GM12878 (cell line): Measurements from ENCODE around the gene PALD1. TPM values are rescaled to one million over a fixed set of nuclear protein-coding genes. Genes with fewer than 3 reads are reported as not detected.

Experiments
- ATAC-seq: fragments of 200-7000 bp; cut with Tn5 transposase; 3 replicates; pipeline ENCODE4 v1.9.1; 2020; ENCODE audit warnings: mild to moderate bottlenecking, moderate library complexity
- BruUV-seq: library from RNA; stranded (reverse); fragments of 400-500 nt; replicated peaks from 2 replicates; lab custom pipeline; 2021; lab: Mats Ljungman, UMichigan
- CTCF ChIA-PET: fragments of 300-600 bp; sonication (Branson Sonifier 250); formaldehyde crosslinking; extraction: SDS; loops from one replicate; lab custom pipeline; 2021; ENCODE audit warnings: inconsistent platforms; lab: Yijun Ruan, JAX
- POLR2A ChIA-PET: fragments of 350-600 bp; formaldehyde crosslinking; extraction: SDS; loops from one replicate; lab custom pipeline; 2021; ENCODE audit warnings: inconsistent platforms; lab: Charles Lee
- RAD21 ChIA-PET: fragments of 300-600 bp; sonication (Branson Sonifier 250); formaldehyde crosslinking; loops from one replicate; lab custom pipeline; 2023; ENCODE audit warnings: antibody characterized with exemption; ENCODE audit not compliant: unreplicated experiment; lab: Charles Lee
- SMC1A ChIA-PET: fragments of 300-600 bp; sonication (Branson Sonifier 250); formaldehyde crosslinking; loops from one replicate; lab custom pipeline; 2023; ENCODE audit not compliant: unreplicated experiment, uncharacterized antibody; lab: Charles Lee
- DNase-seq: peaks from one replicate; pipeline ENCODE4 v3.0.0-alpha.2; 2011; ENCODE audit warnings: low read depth, low spot score
- FAIRE-seq: peaks from 3 replicates; lab custom pipeline; 2011; peaks lifted over from hg19 to GRCh38; lab: Jason Lieb, UNC
- H2AFZ ChIP-seq: 2 replicates; pipeline ENCODE4 v1.6.0; 2011; ENCODE audit warnings: low read depth, low read length, control low read depth; ENCODE audit not compliant: control insufficient read depth
- H3K27ac ChIP-seq: 2 replicates; pipeline ENCODE4 v1.5.1; 2011; ENCODE audit warnings: control low read depth; ENCODE audit not compliant: control insufficient read depth, insufficient read depth
- H3K27me3 ChIP-seq, 2 experiments: replicated peaks in 1 of 2; 2 replicates each; pipeline versions ENCODE4 v1.6.0 to v1.6.1; 2011; ENCODE audit warnings: low read length in 1 of 2; ENCODE audit not compliant: control insufficient read depth in 2 of 2, insufficient read depth in 2 of 2
- H3K36me3 ChIP-seq, 2 experiments: 2 replicates each; pipeline ENCODE4 v1.5.1; 2011; ENCODE audit warnings: low read length in 1 of 2; ENCODE audit not compliant: control insufficient read depth in 2 of 2, insufficient read depth in 2 of 2
- H3K4me1 ChIP-seq: 2 replicates; pipeline ENCODE4 v1.6.1; 2011; ENCODE audit warnings: mild to moderate bottlenecking, low read length, moderate library complexity, mixed read lengths; ENCODE audit not compliant: control insufficient read depth, insufficient read depth
- H3K4me2 ChIP-seq: 2 replicates; pipeline ENCODE4 v1.6.0; 2011; ENCODE audit warnings: control low read depth; ENCODE audit not compliant: control insufficient read depth, insufficient read depth
- H3K4me3 ChIP-seq: fragments of 200-600 bp; sonication (generic); 2 replicates; pipeline ENCODE4 v1.5.1; 2016
- H3K79me2 ChIP-seq: 2 replicates; pipeline ENCODE4 v1.6.0; 2011; ENCODE audit warnings: low read length; ENCODE audit not compliant: control insufficient read depth, insufficient read depth
- H3K9ac ChIP-seq: 2 replicates; pipeline ENCODE4 v1.8.0; 2011; ENCODE audit warnings: low read length, control low read depth, mixed read lengths; ENCODE audit not compliant: control insufficient read depth, insufficient read depth
- H3K9me3 ChIP-seq: replicated peaks from 3 replicates; pipeline ENCODE4 v1.5.1; 2011; ENCODE audit warnings: mild to moderate bottlenecking, low read length; ENCODE audit not compliant: control insufficient read depth, insufficient read depth
- H4K20me1 ChIP-seq: 2 replicates; pipeline ENCODE4 v1.6.0; 2011; ENCODE audit not compliant: control insufficient read depth, insufficient read depth
- BCL3 ChIP-seq: IDR thresholded peaks from 2 replicates; pipeline ENCODE4 v1.6.1; 2011; ENCODE audit warnings: borderline replicate concordance, low read depth, mild to moderate bottlenecking, moderate library complexity, low read length; ENCODE audit not compliant: insufficient read depth, poor library complexity, severe bottlenecking
- EP300 ChIP-seq, 2 experiments: fragments of 150-350 bp in 1 of 2; IDR thresholded peaks; 2 replicates each; pipeline ENCODE4 v1.6.1; 2011 to 2012; ENCODE audit warnings: low read depth in 2 of 2, low read length in 2 of 2, borderline replicate concordance in 1 of 2, improper control_type of control experiment in 1 of 2, inconsistent platforms in 1 of 2; ENCODE audit not compliant: control insufficient read depth in 1 of 2
- RBBP5 ChIP-seq: fragments of 200-600 bp; sonication (generic); conservative IDR thresholded peaks from 2 replicates; pipeline ENCODE4 v1.6.1; 2016
- SUPT20H ChIP-seq: IDR thresholded peaks from 2 replicates; pipeline ENCODE4 v1.6.1; 2011; ENCODE audit warnings: low read depth, mild to moderate bottlenecking, low read length, moderate library complexity, borderline replicate concordance; ENCODE audit not compliant: control insufficient read depth
- WGBS: methylation state at CpG from one replicate; pipeline ENCODE4 v1.1.6; 2016; ENCODE audit warnings: low lambda C conversion rate; ENCODE audit not compliant: insufficient replicate concordance, insufficient coverage; ENCODE audit errors: missing lambda C conversion rate; 5-methylcytosine and 5-hydroxymethylcytosine counted together
- in situ Hi-C: fragments of 300-500 bp; cut with MboI; formaldehyde crosslinking; loops from 9 replicates; pipeline ENCODE4 v1.14.3; 2018; ENCODE audit warnings: mixed read lengths
- intact Hi-C: fragments of 100-400 bp; cut with micrococcal nuclease; formaldehyde crosslinking; loops from one replicate; pipeline ENCODE4 v1.14.2; 2022; ENCODE audit not compliant: unreplicated experiment
- polyA plus RNA-seq, 11 experiments: library from polyadenylated mRNA; depleted of rRNA in 4 of 11; unstranded in 6 of 11; stranded (reverse) in 5 of 11; fragments of >200 nt; fragmentation: Nextera tagmentation in 4 of 11; fragmentation: Illumina TruSeq in 1 of 11; extraction: Ambion mirVana in 4 of 11; extraction: Trizol in 1 of 11; gene quantifications; 1 replicate in 1 of 11; 2 replicates in 10 of 11; pipeline versions ENCODE4 v1.2.1 to v1.2.3, GENCODE V29; 2011 to 2016; ENCODE audit warnings: inconsistent platforms in 2 of 11, missing spikeins in 2 of 11, low read depth in 1 of 11
- total RNA-seq, 4 experiments: library from RNA; depleted of rRNA in 3 of 4; stranded (reverse); fragments of >200 nt in 3 of 4; fragmentation: Illumina TruSeq in 1 of 4; extraction: Trizol in 1 of 4; gene quantifications; 2 replicates each; pipeline versions ENCODE4 v1.2.1 to v1.2.3, GENCODE V29; 2013 to 2021

The PALD1 gene
- total and polyA plus RNA-seq, 10 of the 15 experiments (the other 5 are each of a cell fraction or from before 2014, with no cell fraction given), result 0.43 to 20.9 (median 9.0) TPM

- RAD21 ChIA-PET, result interaction anchor here (1.2 to 1.7 kb wide), 3 partner anchors 30 to 212 kb away, joined by 3 to 9 read pairs (median 4); no protein-coding TSS in a partner anchor
- SMC1A ChIA-PET, result no interaction called here
- Histone ChIP-seq H3K4me3 (no peak overlapping the region), H3K36me3 (peaks cover 0 to 3% of the 10 kb centered on the region in 2 experiments; a peak in 2 of 4 replicates), H3K9ac (no peak overlapping the region), H2AFZ (no peak overlapping the region), H4K20me1 (no peaks in the 10 kb centered on the region), H3K9me3 (no peaks in the 10 kb centered on the region), H3K27me3 (no peaks in the 10 kb centered on the region), H3K4me2 (no peak overlapping the region), H3K4me1 (no peaks in the 10 kb centered on the region), H3K27ac (no peak overlapping the region), H3K79me2 (no peaks in the 10 kb centered on the region)
- POLR2A ChIA-PET, result no interaction called here
- TF ChIP-seq BCL3 (no peak), EP300 (IDR thresholded peaks at IDR 0.05; ENCODE audit: borderline replicate concordance in 1 of 2, control insufficient read depth in 1 of 2, low read depth in 2 of 2, low read length in 2 of 2) (no peak), SUPT20H (no peak), RBBP5 (no peak)
- CTCF ChIA-PET, result interaction anchor here (1.6 kb wide), 1 partner anchor 85 kb away, joined by 5 read pairs; no protein-coding TSS in a partner anchor
- in situ Hi-C loops, result loop anchor here (5.0 kb wide), 1 partner anchor 216 kb away; no protein-coding TSS in a partner anchor
- no TSS peak for BruUV-seq
- ATAC-seq (no peak), FAIRE-seq (no peak), DNase-seq (no peak)
- intact Hi-C loops, result no loop called here
- WGBS, result 0% methylated on average over 3 of the region's 3 CpGs
These were observed 68.0 kb downstream of the PALD1 start for GRCh38 chr10:70546584-70546983.
